OCI-LY1 (cell line): ENCODE data around the gene HCRT.

ENCODE experiments used
- H2AFZ ChIP-seq: fragments of 200-600 bp; sonication (generic), shearing (Covaris generic); 2 replicates; pipeline ENCODE4 v1.6.0; 2014; ENCODE audit warnings: antibody characterized with exemption, mild to moderate bottlenecking, low read length
- H3F3A ChIP-seq: fragments of 200-600 bp; sonication (generic), shearing (Covaris generic); 2 replicates; pipeline ENCODE4 v1.6.0; 2014; ENCODE audit warnings: mild to moderate bottlenecking, antibody characterized with exemption, low read length, moderate library complexity; ENCODE audit not compliant: insufficient read depth
- H3K27ac ChIP-seq: fragments of 200-600 bp; sonication (generic); 2 replicates; pipeline ENCODE4 v1.5.1; 2014; ENCODE audit warnings: low read length, mixed run types, mild to moderate bottlenecking, low read depth; ENCODE audit not compliant: poor library complexity, severe bottlenecking
- H3K27me3 ChIP-seq: fragments of 200-600 bp; sonication (generic); 2 replicates; pipeline ENCODE4 v1.6.0; 2014; ENCODE audit warnings: antibody characterized with exemption, mild to moderate bottlenecking, low read length, moderate library complexity; ENCODE audit not compliant: insufficient read depth
- H3K36me3 ChIP-seq: fragments of 200-600 bp; sonication (generic); 2 replicates; pipeline ENCODE4 v1.6.1; 2014; ENCODE audit warnings: mild to moderate bottlenecking, antibody characterized with exemption, low read length, moderate library complexity, mixed read lengths; ENCODE audit not compliant: insufficient read depth
- H3K4me1 ChIP-seq: fragments of 200-600 bp; sonication (generic); 2 replicates; pipeline ENCODE4 v1.5.1; 2014; ENCODE audit warnings: mild to moderate bottlenecking, low read length, moderate library complexity; ENCODE audit not compliant: insufficient read depth, severe bottlenecking
- H3K4me2 ChIP-seq: fragments of 200-600 bp; sonication (generic), shearing (Covaris generic); 2 replicates; pipeline ENCODE4 v1.6.1; 2014; ENCODE audit warnings: low read length
- H3K4me3 ChIP-seq: fragments of 200-600 bp; sonication (generic); 2 replicates; pipeline ENCODE4 v1.5.1; 2014; ENCODE audit warnings: low read length, low read depth, mild to moderate bottlenecking, mixed read lengths; ENCODE audit not compliant: poor library complexity, severe bottlenecking
- H3K79me2 ChIP-seq: fragments of 200-600 bp; shearing (Covaris generic); 2 replicates; pipeline ENCODE4 v1.6.1; 2016; ENCODE audit warnings: mixed run types, low read length, mixed read lengths; ENCODE audit not compliant: insufficient read depth
- H3K9ac ChIP-seq: fragments of 200-600 bp; sonication (generic), shearing (Covaris generic); 2 replicates; pipeline ENCODE4 v1.6.1; 2014; ENCODE audit warnings: mild to moderate bottlenecking, low read length, mixed read lengths
- H3K9me2 ChIP-seq: fragments of 200-600 bp; sonication (generic), shearing (Covaris generic); 2 replicates; pipeline ENCODE4 v1.6.1; 2014; ENCODE audit warnings: low read depth, mild to moderate bottlenecking, low read length, mixed read lengths
- H3K9me3 ChIP-seq: fragments of 200-600 bp; shearing (Covaris generic); 2 replicates; pipeline ENCODE4 v1.6.1; 2014; ENCODE audit warnings: low read length, mixed read lengths
- H4K20me1 ChIP-seq: fragments of 200-600 bp; sonication (generic), shearing (Covaris generic); 2 replicates; pipeline ENCODE4 v1.6.0; 2016; ENCODE audit warnings: mild to moderate bottlenecking, low read length; ENCODE audit not compliant: insufficient read depth
- EZH2 ChIP-seq: fragments of 200-600 bp; sonication (generic), shearing (Covaris generic); IDR thresholded peaks from 2 replicates; pipeline ENCODE4 v1.8.0; 2017; ENCODE audit warnings: borderline replicate concordance, mixed run types, mild to moderate bottlenecking, antibody characterized with exemption, low read length, moderate library complexity, mixed read lengths
- TF ChIP-seq, protein P1 (sequence below): fragments of 200-600 bp; sonication (generic), shearing (Covaris generic); IDR thresholded peaks from 2 replicates; pipeline ENCODE4 v1.5.1; 2017; ENCODE audit warnings: mild to moderate bottlenecking, antibody characterized with exemption, low read length, moderate library complexity, mixed read lengths

HCRT gene

GRCh38 chr17:42190491-42191274, 5.4 kb upstream of the HCRT start:
- no peak overlapping the region for H3K4me3 ChIP-seq
- no peaks in the 10 kb centered on the region for H3K36me3 ChIP-seq
- H2AFZ ChIP-seq: no peak overlapping the region
- H3K4me2 ChIP-seq: no peak overlapping the region
- H3K27me3 ChIP-seq: no peaks in the 10 kb centered on the region
- H3F3A ChIP-seq: no peaks in the 10 kb centered on the region
- TF ChIP-seq EZH2: no peak
- TF ChIP-seq, protein P1, sequence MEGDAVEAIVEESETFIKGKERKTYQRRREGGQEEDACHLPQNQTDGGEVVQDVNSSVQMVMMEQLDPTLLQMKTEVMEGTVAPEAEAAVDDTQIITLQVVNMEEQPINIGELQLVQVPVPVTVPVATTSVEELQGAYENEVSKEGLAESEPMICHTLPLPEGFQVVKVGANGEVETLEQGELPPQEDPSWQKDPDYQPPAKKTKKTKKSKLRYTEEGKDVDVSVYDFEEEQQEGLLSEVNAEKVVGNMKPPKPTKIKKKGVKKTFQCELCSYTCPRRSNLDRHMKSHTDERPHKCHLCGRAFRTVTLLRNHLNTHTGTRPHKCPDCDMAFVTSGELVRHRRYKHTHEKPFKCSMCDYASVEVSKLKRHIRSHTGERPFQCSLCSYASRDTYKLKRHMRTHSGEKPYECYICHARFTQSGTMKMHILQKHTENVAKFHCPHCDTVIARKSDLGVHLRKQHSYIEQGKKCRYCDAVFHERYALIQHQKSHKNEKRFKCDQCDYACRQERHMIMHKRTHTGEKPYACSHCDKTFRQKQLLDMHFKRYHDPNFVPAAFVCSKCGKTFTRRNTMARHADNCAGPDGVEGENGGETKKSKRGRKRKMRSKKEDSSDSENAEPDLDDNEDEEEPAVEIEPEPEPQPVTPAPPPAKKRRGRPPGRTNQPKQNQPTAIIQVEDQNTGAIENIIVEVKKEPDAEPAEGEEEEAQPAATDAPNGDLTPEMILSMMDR: no peak
- H3K9me2 ChIP-seq: no peaks in the 10 kb centered on the region
- no peak overlapping the region for H3K9ac ChIP-seq
- H4K20me1 ChIP-seq: no peaks in the 10 kb centered on the region
- H3K27ac ChIP-seq: no peak overlapping the region
- no peaks in the 10 kb centered on the region for H3K9me3 ChIP-seq
- H3K79me2 ChIP-seq: no peaks in the 10 kb centered on the region
- peaks cover 15% of the 10 kb centered on the region for H3K4me1 ChIP-seq

DNA sequence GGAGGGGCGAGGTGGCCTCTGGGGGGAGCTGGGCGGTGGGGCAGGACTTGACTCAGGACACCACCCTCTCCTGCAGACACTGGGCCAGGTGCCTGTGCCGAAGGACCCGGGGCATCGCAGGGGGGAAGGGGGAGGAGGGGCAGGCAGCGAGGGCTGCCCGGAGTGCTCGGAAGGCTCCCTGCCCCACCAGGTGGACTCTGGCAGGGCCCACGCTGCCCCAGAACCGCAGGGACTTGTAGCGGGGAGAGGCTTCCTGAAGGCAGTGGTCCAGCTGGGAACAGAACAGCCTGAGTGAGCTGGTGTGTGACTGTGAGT, 4.4 kb upstream of the HCRT start:
- no peaks in the 10 kb centered on the region for H3K36me3 ChIP-seq
- no peak overlapping the region for H3K27ac ChIP-seq
- no peak overlapping the region for H3K4me3 ChIP-seq
- H3K79me2 ChIP-seq: no peaks in the 10 kb centered on the region
- no peak overlapping the region for H3K9ac ChIP-seq
- H3K9me2 ChIP-seq: no peaks in the 10 kb centered on the region
- no peaks in the 10 kb centered on the region for H4K20me1 ChIP-seq
- H2AFZ ChIP-seq: no peak overlapping the region
- no peaks in the 10 kb centered on the region for H3K9me3 ChIP-seq
- H3K4me1 ChIP-seq: peaks cover 21% of the 10 kb centered on the region
- no peaks in the 10 kb centered on the region for H3K27me3 ChIP-seq
- H3K4me2 ChIP-seq: no peak overlapping the region
- TF ChIP-seq, protein P1: no peak
- TF ChIP-seq EZH2: no peak
- no peaks in the 10 kb centered on the region for H3F3A ChIP-seq

DNA sequence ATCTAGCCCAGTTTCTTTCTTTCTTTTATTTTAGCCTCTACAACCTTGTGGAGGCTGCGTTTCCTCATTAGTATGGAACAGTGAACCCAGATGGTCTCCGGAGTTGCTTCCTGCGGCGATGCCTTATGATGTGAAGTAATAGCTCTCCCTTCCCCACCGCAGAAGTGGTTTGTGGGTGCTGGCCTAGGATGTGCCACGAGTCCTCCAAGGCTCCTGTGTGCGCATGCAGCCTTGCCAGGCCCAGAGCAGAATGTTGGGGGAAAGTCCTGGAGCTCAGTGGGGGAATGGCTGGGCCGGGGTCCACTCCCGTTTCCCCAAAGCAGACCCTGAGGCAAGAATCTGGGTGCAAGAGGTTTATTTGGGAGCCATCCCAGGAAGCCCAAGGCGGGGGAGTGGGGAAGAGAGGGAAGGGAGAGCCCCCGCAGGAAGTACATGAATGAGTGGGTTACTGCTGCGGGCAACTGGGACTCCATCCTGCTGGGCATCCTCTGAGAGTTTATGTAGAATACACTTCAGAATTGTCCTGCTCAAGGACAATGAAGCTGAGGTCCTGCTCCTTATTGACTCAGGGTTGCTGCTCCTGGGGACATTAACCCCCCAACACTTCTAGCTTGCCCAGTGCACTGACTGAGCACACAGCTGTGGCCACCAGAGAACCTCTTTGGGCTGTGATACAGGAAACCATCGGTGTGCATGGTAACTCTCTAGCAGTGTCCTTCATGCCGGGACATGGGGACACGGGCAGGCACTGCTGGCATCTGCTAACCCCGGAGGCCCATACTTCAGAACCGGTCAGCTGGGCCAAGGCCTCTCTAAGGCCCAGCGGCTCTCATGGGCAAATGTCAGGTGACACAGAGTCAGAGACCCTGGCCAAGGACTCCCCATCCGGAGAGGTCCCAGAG, 3.7 kb upstream of the HCRT start:
- H3K9me2 ChIP-seq: no peaks in the 10 kb centered on the region
- no peak for TF ChIP-seq EZH2
- TF ChIP-seq, protein P1: no peak
- no peaks in the 10 kb centered on the region for H3F3A ChIP-seq
- no peak overlapping the region for H3K9ac ChIP-seq
- no peaks in the 10 kb centered on the region for H3K36me3 ChIP-seq
- no peaks in the 10 kb centered on the region for H3K27me3 ChIP-seq
- H3K9me3 ChIP-seq: no peaks in the 10 kb centered on the region
- no peak overlapping the region for H2AFZ ChIP-seq
- H3K4me1 ChIP-seq: peaks cover 25% of the 10 kb centered on the region
- H3K4me3 ChIP-seq: no peak overlapping the region
- no peak overlapping the region for H3K27ac ChIP-seq
- H4K20me1 ChIP-seq: no peaks in the 10 kb centered on the region
- H3K4me2 ChIP-seq: no peak overlapping the region
- H3K79me2 ChIP-seq: no peaks in the 10 kb centered on the region
